ENCODE data around the gene KIF18B.
A peak's percentile ranks its signal among the peaks of the same experiment; 100 is the strongest.

The KIF18B gene

DNA sequence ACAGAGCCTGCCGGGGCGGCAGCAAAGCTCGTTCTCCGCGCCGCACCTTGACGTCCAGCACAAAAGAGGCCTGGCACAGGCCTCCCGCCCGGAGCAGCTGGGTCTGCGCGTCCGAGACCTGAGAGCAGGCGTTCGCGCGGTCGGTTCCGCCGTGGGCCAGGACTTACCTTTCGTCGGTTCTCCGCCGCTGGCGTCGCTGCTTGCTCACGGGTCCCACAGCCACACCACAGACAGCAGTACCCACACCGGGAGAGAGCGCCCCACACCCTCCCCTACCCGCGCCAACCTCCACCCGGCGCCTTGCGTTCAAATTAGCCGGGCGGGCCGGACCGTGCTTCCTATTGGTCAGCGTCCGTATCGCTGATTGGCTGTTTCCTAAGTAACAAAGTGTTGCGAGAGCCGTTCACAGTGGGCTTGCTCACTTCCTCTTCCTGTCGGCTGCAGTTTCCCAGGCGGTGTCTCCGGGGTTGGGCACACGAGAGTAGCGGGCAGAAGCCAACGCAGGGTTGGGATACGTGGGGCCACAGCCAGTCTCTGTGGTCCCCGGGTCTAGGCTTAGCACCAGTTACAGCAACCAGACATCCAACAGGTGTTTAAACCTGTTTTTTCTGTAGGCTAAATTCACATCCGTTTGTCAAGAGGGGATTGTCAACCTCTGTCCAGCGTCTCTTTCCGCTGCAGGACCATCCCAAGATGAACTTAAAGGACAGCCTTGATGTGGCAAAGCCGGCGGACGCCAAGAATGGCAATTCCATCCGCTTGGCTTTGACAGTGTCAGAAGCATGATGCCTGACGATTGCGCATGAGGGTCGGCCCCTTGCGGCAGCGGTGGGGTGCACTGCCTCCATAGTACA, at the start of gene KIF18B:
TSS of gene KIF18B (minus strand) at position 313 of the 854 bp plus-strand sequence. CDS start 11,429 bp downstream, outside the sequence.
- peak; percentile 89 for DNase-seq (ENCODE audit: low read depth)

DNA sequence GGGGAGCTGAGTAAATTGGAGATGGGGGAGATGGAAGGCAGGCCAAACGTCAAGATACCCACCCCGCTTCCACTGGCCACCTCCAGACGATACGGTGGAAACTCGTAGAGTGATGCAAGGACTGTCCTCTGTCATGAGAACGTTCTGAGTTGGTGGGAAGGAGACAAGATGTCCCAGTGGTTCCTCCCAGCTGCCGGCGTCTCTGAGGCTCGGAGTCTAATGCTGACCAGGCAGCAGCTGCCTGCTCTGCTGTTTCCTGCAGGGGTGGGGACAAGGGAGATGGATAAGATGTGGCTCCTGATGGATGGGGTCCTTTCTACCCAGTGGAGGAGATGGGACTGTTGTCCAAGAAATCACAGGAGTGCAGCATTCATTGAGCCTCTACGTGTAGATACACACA, 48.7 kb upstream of the KIF18B start:
- DNase-seq (ENCODE audit: low read depth): no peak

DNA sequence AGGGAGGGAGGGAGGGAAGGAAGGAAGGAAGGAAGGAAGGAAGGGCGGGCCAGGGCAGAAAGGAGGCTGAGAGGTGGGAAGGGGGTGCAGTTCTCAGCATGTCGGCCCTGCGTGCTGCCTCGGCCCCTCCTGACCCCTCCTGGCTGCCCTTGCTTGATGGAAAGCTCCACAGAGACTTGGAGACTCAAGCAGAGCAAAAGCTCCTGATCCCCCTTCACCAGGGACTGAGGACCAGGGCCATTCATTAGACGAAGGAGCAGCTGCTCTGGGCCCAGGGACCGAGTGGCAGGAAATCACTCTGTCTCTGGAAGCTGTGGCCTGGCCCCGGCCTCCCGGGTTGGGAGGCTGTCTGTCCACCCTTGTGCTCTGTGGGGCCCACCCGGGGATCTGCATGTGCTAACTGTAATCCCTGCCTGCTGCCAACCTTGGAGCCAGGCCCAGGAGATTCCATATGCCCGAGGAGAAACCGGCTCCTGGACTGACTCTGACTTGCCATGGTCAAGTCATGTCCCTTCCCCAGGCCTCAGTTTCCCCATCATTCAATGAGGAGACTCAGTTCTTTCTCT, 47.9 kb upstream of the KIF18B start:
- DNase-seq (ENCODE audit: low read depth): no peak

DNA sequence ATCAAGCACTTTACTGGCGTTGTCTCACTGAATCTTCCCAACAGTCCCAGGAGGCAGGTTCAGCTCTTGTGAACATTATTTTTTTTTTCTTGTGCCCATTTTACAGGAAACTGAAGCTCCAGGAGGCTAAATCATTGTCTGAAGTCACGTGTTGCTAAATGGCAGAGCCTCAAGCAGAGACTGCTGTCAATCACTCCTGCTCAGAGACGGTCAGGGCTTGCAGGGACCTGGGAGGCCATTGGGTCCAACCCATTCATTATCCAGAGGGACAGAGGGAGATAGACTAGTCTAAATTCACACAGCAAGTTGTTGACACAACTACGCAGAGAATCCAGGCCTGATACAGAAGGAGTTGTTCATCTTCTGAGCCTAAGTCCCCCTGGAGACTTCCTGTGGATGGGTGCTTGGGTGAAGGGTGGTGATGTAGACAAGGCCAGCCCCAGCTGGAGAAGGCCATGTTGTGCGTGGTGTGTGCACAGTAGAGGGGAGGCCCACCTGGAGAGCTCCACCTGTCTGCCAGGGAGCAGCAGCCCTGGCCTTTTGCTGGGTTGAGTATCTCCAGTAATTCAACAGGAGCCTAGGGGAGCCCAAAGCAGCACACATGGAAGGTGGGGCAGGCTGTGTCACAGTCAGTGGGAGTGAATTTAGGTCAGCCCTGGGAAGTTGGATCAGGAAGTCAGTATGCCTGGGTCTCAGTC, 44.8 kb upstream of the KIF18B start:
- no peak for DNase-seq (ENCODE audit: low read depth)

DNA sequence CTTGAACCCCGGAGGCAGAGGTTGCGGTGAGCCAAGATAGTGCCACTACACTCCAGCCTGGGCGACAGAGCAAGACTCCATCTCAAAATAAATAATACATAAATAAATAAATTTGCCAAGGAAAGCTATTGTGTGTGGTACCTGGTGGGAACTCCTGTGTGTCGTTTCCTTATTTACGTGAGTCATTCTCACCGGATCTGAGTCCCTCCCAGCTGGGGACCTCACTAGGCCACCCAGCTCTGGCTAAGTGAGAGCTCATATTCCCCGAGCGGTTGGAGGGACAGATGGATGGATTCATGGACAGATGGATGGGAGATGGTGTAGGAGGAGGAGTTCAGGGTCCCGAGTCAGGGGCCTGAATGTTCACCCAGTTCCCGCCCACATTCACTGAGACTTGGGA, 43.4 kb upstream of the KIF18B start:
- DNase-seq (ENCODE audit: low read depth): no peak

DNA sequence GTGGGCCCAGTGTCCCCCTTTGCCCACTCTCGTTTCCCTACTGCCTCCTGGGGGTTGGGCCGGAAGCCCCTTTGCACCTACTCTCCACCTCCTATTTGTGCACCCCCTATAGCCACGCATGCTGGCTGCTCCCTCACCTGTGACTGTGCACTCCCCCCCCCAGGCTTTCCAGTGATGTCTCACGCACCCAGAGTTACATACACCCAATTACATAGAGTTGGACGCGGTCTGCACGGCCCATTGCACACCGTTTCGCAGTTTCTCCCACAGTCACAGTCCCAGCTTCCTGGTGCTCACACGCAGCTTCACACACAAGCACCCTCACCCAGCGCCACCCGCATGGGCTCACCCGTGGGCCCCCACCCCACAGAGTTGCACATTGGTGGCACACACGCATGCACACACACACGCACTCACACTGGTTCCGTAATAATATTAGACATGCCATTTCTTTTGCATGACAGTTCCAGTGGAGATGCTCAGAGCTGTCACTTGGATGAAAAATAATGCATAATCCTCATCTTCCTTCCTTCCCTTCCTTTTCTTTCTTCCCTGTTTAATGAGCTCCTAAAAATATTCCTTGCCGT, 42.1 kb upstream of the KIF18B start:
- no peak for DNase-seq (ENCODE audit: low read depth)

DNA sequence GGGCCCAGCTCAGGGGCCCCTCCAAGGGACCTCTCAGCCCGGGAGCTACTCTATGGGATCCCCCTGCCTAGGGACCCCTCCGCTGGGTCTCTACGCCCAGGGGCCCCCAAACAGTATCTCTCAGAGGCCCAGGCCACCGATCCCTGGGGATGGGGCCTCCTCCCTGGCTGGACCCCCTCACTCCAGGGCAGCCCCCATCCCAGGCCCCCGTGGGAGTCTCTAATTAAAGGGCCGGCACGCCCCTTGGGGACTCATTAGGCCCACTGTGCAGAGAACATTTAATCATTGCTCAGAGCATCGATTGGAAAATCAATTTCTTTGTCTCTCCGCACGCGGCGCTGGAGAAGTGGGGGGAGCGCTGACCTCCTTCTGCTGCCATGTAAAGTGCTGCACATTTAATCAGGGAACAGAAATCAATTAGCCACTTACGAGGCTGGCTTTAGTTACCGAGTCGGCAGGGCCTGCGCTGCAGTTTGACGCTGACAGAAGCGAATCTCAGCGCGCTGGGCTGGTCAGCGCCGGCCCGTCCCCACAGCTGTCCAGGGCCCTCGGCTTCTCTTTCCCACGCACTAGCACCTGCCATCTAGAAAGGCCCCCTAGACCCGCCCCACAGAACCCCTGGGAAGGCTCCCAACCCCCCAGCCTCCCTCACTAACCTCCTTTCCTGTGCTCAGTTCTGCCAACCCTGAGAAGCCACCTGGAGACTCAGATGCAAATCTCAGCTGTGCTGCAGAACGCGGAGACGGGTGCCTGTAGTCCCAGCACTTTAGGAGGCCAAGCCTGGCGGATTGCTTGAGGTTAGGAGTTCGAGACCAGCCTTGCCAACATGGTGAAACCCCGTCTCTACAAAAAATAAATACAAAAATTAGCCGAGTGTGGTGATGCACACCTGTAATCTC, 40.7 kb upstream of the KIF18B start:
- no peak for DNase-seq (ENCODE audit: low read depth)

DNA sequence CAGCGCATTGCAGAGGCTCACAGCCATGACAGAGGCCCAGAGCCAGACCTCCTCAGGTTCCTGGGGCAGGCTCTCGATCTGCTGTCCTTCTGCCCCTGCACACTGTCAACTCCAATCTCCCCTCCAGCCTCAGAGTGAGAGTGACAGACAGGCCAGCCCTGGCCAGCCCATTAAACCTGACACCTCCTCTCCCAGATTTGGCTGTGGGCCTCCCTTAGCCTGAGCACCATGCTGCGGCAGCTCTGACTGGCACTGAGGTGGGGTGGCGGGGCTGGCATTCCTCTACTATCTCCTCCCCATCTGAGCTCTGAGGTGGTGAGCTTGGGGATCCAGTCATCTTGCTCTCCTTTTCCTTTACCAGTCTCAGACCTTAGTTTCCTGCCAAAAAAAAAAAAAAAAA, 36.0 kb upstream of the KIF18B start:
- DNase-seq (ENCODE audit: low read depth): no peak

DNA sequence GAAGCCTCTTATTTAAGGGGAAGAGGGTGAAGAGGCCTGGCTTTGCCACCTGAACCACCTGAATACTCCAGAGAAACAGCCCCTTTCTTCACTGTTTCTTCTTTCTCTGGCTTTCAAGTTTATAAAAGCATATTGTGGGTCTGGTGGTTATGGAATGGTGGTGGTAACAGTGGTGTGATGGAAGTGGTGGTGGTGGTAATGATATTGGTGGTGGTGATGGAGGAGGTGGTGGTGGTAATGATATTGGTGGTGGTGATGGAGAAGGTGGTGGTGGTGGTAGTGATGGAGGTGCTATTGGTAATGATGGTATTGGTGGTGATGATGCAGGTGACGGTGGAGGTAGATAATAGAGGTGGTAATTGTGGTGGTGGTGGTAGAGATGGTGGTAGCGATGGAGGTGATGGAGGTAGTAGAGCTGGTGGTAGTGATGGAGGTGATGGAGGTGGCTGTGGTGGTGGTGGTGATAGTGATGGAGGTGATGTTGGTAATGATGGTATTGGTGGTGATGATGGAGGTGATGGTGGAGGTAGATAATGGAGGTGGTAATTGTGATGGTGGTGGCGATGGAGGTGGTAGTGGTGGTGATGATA, 34.6 kb upstream of the KIF18B start:
- DNase-seq (ENCODE audit: low read depth): no peak

DNA sequence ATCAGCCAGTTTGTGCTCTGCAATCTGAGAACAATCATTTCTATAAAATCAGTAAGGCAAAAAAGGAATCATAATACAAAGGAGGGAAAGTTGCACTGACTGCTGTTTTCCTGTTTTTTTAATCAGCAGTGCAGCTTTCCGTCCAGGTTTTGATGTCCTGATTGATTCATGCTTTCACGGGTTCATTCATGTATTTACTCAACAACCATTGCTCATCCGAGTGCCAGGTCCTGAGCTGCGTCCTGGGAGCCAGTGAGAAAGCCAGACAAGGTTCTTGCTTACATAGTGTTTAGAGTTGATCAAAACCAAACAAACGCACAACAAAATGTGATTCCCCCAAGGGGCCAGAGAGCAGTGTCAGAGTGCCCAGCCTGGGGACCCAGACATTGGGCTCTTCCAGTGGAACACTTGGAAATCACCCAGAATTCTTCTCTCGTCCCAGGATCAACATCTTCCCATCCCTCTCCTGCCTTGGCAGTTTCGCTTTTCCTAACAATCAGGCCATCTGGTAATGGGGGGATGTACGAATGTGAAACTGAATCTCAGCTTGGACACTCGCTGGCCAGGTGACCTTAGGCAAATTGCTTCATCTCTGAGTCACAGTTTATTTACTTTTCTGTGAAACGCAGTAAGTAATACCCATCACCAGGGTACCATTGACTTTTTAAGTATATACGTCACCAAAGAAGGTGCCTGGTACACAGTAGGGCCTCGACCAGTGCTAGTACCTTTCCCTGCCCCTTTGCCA, 33.8 kb upstream of the KIF18B start:
- DNase-seq (ENCODE audit: low read depth): no peak

DNA sequence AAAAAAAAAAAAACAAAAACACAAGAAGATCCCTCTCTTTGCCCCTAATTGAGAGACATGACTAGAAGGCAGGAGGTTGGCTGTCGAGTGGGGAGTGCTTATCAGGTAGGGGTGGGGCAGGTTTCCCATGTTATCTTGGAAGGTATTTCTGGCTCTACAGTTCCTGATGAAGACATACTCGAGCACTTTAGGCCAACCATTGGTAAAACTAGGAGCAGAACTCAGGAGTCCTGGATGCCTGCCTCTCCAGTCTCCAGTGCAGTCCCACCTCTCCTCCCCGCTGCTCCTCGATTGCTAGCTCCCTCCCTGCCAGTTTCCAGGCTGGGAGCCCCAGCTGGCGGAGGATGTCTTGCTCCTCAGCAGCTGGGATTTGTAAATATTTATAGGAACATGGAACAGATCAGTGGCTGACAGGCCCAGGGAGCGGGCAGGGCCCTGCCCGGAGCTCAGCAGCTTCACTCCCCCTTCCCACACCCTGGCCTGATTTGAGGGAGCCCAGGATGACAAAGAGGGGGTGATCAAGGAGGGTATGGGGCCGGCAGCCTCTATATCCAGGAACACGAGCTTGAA, 31.9 kb upstream of the KIF18B start:
- no peak for DNase-seq (ENCODE audit: low read depth)

DNA sequence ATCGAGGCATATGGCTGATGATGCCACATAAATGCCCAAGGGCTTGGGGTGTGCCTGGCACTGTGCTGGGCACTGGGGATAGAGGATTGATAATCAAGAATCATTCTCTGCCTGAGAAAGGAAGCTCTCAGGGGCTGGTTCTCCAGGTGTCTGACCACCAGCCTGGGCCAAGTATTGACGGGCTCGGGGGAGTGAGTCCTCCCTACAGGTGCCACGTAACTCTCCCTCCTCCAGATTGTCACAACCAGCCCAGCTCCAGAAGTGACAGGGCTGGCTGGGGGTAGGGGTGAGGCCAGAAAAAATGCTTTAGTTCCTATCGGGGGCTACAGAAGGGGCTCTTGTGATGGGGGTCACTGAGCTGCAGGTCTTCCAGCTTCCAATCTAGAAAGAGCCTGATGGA, 31.2 kb upstream of the KIF18B start:
- no peak for DNase-seq (ENCODE audit: low read depth)

DNA sequence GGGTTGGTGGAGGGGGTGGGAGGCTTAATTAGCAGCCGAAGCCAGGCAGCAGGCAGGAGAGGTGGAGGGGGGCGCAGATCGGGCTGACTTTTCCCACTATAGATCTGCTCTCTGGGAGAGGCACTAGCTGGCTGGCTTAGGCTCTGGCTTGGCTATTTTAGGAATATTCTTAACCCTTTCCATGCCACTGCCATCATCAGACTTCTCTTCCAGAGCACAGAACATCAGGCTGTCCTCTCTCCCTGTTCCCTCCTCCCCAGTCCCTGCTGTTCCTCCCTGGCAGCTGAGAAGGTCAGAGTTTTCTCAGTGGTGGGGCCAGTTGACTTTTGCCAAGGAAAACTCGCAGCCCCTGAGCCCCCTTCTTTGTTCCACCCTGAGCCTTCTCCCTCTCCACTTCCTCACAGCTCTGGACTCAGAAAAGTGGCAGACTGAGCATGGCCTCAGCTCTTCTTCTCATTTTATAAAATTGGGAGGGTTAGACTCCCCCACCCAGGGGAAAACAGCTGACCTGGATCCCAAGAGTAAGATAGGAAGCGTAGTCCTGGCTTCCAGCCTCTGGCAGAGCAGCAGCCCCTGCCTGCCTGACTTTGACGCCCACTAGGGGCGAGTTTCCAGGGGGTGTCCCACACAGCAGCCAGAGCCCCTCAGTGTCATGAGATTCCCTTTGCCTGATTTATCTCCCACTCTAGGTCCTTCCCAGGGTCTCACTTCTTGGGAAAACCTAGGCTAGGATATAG, 30.4 kb upstream of the KIF18B start:
- DNase-seq (ENCODE audit: low read depth): no peak

DNA sequence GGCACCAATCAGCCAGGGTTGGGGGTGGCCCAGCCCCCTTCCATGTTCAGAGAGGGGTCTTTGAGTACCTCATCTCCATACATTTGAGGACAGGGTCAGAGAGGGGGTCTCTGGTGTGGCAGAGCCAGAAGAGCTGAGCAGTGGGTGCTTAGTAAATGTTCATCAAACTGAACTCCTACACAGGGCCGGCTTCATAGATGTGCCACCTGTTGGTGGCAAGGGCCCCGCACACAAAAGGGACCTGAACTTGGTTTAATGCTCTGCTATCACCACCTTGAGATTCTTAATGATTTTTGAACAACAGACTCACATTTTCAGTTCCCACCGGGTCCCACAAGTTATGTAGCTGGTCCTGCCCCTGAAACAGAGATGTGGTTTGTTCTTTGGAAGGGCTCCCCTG, 29.5 kb upstream of the KIF18B start:
- DNase-seq (ENCODE audit: low read depth): no peak

DNA sequence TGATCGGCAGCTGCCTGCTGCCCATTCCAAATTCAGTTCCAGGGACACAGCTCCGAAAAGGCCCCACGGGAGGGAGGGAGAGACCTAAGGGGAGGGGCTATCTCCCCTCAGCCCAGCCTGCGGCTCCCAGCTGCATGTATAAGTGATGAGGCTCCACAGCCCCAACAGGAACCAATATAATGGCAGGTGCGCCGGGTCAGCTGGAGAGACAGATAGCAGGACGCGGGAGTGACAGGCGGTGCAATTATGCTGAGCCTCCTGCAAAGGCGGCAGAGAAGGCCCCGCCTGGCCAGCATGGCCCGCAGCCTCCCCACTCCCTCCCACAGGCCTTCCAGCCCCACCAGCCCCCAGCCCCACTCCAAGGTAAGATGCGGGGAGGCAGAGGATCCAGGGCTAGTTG, 28.6 kb upstream of the KIF18B start:
- no peak for DNase-seq (ENCODE audit: low read depth)

DNA sequence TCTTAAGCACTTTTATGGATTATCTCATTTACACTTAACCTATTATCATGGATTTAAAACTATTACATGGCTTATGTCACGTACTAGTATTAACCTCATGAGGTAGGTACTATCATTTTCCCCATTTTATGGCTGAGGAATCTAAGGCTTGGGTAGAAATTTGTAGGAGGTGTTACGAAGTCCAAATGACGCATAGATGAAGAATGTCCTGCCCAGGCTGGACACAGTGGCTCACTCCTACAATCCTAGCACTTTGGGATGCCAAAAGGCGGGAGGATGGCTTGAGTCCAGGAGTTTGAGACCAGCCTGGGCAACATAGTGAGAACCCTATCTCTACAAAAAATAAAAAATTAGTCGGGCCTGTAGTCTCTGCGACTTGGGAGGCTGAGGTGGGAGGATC, 25.4 kb upstream of the KIF18B start:
- no peak for DNase-seq (ENCODE audit: low read depth)

DNA sequence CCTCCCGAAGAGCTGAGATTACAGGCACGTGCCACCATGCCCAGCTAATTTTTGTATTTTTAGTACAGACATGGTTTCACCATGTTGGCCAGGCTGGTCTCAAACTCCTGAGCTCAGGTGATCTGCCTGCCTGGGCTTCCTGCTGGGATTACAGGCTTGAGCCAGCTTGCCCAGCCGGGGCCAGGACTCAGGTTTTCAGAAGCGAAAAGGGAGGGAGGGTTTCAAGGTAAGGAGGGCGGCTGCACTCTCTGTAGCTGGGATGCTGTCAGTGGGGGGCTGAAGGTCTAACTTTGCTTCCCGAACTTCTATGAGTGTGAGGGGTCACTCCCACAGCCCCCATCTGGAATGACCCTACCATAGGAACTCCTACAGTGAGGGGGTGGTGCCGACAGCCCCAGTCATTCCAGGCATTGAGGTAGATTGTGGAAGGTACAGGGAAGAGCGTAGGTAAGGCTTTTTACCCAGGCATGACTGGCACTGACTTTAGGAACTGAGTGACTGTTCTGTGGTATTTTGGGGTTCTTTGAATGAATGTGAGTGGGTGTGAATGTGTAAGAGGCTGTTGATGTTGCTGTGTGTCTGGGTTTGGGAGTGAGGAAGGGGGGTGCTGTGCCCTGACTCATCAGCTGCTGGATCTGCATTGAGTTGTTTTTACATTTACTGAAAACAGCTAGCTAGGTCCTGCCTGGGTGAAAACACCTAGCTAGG, 24.4 kb upstream of the KIF18B start:
- DNase-seq (ENCODE audit: low read depth): peak; percentile 58

DNA sequence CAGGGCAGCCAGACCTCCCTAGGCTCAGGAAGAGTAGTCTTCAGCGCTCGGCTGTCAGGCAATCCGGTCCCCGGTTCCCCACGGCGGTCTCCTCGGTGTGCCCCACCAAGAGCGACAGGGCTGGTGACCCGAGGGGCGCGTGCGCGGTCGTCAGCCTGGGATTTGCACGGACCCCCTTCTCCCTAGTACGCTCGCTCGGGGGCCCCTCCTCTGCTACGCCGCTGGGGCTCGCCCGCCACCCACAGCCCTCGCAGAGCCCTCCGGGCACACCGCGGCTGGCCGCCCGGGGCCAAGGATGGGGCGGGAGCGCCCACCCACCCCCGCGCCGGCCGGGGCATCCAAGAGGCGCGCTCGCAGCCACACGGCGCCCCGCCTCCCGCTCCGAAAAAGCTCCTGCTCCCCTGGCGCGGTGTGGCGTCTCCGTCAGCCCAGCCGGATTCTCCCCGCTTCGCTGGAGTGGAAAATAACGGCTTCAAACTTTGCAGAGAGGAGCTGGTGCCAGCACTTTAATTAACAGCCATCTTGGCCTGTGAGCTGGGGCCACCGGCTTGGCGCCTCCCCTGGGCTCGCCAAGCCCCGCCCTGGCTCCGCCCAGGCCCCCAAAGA, 22.7 kb upstream of the KIF18B start:
- no peak for DNase-seq (ENCODE audit: low read depth)

Data from activated T-cell treated with anti-CD3 and anti-CD28 coated beads for 48 hours (primary cell).